SIG-M5 (cell line): ENCODE measurements around the gene S1PR4.
"Not testable (repeated sequence)": the region's sequence is repeated elsewhere in the genome, so short reads cannot be mapped to it uniquely, and the experiment has no call there.

Source experiments
- DNase-seq: peaks from one replicate; lab custom pipeline; 2025; lab: John Stamatoyannopoulos, UW

Gene S1PR4

DNA sequence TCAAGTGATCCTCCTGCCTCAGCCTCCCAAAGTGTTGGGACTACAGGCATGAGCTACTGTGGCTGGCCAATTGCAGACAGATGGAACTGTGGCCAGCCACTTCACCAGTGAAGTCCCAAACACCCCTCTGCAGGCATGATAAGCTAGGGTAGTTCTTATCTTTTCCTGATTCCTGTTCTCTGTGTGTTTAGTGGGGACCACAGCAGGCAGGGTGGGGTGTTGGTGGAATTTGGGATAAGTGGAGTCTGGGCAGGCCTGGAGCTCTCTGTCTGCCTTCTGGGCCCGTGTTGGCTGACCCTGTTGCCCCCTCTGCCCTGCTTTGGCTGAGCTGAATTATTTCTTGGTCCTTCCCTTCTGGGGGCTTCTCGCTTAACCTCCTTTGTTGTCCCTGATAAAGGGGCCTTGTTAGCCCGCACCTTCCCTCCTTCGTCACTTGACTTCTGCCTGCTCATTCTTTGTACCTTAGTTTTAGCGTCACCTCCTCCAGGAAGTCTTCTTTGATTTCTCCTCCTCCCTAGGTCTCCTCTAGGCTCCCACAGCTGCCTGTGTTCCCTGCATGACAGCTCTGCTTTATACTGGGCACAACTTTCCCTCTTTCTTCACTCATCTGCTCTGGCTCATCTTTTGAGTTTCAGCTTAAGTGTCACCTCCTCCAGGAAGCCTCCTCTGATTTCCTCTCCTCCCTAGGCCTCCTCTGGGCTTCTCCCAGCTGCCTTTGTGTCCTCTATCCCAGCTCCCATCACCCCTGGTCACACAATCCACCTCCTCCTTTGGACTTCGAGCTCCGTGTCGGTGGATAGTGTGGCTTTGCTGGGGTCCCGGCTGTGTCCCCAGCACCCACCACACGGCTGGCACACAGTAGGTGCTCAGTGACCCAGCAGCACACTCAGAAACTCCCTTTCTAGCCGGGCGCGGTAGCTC is 5.4 kb downstream of the S1PR4 start:
- no peak for DNase-seq

DNA sequence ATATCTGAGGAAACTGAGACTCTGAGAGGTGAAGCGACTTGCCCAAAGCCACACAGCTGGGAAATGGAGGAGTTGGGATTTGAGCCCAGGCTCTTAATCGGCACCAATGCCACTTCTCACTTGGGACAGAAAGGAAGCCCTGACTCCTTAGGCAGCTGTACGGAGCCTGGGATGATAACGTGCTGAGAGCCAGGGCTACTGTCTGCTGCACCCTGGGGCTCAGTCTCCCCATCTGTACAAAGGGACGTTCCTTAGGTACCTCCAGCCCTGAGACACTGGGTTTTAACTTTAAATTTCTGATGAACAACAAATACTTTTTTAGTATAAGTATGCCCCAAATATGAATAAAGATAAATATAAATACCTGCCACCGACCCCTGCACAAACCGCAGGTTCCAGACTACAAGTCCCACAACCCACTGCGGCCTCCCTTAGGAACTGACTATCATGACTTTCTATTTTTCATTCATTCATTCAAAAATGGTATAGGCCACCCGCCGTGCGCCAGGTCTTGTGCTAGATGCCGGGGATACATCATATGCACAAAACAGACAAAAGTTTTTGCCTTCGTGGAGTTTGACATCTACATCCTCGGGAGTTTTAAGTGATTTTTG is 6.4 kb downstream of the S1PR4 start:
- DNase-seq: no peak

DNA sequence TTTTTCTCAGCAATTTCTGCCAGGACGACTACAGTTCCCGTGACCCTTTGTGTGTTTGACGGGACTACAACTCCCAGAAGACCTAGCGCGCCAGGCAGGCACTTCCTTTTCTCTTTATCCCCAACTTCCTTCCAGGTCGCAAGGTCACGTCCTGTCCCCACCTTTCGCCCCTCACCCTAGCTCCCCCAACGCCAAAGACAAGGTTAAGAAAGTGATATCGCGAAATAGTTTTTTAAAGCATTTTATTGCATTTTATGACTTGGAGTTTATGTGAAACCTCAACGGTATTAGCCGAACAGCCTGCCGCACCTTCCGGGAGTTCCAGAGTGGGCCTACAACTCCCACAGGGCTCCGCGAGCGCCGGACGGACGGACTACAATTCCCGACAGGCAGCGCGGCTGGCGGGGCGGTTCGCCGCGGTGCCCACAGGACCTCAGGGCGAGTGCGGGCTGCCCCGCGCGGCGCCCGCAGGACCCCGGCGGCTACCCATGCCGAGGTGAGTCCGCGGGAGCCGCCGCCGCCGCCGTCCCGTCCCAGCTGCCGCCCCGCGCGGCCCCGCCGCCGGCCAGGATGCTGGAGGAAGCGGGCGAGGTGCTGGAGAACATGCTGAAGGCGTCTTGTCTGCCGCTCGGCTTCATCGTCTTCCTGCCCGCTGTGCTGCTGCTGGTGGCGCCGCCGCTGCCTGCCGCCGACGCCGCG is 7.0 kb downstream of the S1PR4 start, which contains the start of gene NCLN:
Gene NCLN, plus strand, starts transcription at position 470 of the 699 bp plus-strand sequence. Its CDS starts 101 bp downstream, at position 571.
- DNase-seq: peak; percentile 55

DNA sequence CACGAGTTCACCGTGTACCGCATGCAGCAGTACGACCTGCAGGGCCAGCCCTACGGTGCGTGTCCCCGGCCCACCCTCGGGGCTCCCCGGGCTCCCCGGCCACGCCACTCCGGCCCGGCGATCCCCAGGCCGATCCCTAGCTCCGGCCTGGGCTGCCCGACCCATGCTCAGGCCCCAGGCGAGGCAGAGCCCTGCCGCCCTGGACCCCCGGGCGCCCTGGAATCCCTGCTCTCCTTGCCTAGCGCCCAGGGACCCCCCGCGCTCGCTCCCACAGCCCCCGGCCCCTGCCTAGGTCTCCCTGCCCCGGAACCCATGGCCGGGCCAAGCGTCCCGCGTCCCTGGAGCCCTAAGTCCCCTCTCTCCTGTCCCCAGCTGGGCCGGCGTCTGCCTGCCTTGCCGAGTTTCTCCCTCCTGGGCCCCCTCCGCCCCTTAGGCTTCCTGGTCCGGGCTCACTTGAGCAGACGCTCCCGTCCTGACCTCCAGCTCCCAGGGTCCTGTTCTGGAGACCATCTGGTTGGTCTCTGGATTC is 7.7 kb downstream of the S1PR4 start:
- no peak for DNase-seq

DNA sequence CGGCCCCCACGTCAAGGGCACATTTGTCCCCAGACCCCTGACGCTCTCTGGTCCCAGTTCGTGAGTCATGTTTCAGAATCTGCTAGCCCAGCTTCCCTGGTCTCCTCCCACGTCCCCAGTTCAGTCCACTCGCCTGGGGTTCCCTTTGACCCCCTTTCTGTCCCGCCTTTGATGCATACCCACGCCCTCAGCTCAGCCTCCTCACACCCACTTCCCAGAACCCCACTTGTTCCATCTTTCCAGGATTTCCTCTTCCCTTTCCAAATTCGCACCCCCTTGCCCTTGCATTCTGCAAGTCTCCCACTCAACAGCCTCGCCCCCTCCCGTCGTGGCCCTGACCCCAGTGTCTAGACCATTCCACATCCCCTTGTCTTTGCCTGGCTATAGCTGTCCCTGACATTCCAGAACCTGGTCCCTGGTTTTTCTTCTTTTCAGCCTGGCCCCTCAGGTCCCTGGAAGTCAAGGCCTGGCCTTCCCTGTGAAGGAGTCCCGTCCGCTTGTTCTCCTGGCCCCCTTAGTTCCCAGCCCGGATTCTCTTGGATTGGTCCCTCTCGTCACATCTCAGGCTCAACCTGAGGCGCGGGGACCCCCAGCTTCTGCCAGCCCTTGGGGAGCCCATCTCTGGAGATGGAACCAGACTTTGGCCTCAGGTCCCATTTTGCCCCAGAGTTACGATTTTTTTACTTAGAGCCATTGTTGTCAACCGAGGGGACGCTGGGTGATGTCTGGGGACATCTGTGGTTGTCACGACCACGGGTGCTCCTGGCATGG is 8.5 kb downstream of the S1PR4 start:
- no peak for DNase-seq

DNA sequence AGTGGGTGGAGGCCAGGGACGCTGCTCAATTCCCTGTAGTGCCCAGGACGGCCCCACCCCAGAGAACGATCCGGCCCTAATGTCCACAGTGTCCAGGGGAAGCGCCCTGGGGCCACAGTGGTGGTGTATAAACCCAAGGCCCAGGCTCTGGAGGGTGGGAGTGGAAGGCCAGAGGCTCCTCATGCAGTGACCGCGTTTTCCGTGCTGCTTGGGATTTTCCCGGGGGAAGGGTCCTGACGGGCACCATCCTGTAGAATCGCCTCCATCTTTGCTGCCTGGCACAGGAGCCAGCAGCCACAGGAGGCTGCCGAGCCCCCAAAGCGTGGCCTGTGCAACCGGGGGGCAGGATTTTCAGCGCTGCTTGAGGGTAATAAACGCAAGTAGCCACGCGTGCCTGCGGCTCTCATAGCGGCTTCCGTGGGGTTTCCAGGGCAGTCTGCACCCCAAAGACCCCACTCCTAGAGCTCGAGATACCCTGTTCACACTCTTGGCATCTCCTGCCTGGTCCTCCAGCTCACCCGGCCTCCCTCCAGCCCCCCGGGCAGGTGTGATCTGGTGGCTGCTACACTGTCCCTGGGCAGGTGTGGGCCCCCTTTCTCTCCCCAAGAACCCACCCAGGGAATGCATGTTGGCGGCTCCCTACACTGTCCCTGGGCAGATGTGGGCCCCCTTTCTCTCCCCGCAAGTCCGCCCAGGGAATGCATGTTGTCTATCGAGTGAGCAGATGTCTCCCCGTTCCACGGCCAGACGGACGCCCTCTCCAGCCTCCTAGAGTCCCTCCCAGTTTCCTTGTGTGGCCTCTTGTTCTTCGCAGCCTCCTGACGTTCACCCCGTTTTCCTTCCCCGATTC is 9.3 kb downstream of the S1PR4 start:
- no peak for DNase-seq

DNA sequence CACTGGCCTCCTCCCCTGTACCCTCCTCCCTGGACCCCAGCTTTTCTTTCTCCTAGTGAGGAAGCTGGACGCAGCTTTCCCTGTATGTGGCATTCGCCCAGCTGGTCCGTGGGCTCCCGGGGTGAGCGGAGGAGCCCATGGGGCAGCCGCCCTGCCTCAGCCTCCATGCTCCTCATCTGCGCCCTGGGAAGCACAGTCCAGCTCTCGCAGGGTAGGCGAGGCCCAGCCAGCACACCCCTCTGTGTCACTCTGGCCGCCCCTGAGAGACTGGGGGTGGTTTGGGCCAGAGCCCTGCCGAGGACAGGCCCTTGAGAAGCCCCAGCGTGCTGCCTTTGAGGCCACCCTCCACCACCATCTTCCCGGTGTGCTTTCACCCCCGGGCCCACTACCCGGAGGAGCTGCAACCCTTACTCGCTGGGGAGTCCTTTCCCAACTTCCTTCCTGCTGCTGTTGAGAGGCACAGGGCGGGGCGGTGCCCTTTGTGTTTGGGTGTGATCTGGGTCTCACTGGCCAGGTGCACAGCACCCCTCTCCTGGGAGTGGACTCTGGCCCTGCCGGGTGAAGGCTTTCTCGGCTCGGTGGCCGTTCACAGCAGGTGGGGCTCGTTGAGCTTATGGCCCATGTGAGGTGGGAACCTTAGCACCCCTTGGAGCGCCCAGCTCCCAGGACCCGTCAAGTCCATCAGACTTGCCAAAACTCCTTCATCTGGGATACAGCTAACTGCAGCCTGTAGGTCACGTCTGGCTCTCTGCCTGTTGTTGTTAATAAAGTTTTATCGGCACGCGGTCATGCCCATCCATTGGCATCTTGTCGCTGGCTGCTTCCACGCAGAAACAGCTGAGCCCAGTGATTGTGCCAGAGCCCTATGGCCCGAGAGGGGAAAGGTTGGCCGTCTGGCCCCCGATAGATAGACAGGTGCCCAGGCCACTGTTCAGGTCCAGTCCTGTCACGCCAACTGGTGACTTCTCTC is 10.3 kb downstream of the S1PR4 start:
- DNase-seq: no peak

DNA sequence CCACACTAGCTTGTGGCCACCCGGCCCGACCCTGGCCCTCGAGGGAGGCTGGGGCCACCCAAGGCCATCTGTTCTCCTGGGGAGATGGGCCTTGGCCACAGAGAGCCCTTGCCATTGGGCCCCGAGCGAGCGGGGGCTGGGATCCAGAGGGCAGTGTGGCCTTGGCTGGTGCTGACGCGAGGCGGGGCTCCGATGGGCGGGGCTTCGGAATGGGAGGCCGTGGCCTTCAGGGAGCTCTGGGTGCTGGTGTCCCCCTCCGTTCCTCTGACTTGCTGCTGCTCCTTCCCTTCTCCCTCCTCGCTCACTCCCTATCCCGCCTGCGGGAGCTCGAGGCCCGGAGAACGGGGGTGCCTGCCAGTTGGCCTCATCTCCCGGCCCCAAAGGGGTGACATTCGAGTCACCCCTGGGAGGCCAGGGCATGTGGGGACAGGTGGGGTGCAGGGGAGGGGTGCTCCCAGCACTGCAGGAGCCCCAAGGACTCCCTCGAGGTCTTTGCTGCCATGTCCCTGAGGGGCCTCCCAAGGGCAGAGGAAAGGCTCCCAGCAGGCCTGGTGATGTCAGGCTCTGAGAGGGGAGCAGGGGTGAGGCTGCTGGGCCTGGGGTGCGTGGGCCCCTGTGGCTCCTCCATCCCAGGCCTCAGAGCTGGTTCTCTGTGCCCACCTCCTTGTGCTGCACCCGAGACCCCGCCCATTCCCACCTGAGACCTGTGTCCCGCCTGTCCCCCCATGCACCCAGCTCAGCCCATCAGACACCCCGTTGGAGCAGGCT is 11.3 kb downstream of the S1PR4 start:
- no peak for DNase-seq

DNA sequence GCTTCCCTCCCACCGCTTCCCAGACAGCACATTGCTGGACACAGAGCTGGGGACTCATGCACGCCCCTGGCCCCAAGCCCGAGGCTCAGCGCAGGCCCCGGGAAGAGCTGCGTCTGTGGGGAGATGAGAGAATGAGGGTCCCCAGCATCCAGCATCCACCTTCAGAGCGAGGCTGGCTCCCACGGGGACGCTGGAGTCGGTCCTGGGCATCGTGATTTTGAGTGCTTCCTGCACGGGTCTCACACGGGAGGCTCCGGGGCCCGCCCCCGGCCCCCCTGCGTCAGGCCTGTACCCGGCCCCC is 11.9 kb downstream of the S1PR4 start:
- DNase-seq: no peak

DNA sequence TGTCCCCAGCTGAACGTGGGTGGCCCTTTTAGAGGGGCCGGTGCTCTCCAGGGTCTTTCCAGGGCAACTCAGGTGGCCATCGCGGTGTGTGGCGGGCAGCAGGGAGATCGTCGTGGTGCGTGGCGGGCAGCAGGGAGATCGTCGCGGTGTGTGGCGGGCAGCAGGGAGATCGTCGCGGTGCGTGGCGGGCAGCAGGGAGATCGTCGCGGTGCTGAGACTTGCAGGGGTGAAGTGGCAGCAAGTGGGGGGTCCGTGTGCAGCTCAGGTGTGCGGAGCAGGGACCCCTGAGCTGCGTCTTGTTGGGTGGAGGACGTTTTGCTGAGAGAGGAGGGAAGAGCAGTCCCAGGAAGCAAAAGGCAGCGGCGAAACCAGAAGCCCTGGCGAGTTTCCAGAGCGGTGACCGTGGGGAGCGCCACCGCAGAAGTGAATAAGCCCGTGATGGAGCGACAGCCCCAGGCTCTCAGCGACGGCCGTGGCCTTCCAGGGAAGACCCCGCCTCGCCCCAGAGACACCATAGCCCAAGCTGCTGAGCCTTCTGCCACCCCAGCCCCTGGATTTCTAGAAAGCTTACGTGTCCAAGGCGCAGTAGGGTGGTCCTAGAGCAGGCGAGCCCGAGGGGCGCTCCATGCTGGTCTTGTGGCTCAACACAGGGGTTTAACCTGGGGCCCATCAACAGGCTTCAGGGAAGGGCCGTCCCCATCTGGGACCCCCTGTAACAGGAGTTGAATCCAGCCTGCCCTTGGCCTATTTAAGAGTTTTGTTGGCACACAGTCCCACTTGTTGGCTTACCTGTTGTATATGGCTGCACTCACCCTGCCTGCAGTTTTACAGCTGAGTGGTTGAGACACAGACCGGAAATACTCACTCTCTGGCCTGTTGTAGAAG is 12.6 kb downstream of the S1PR4 start:
- DNase-seq: no peak

DNA sequence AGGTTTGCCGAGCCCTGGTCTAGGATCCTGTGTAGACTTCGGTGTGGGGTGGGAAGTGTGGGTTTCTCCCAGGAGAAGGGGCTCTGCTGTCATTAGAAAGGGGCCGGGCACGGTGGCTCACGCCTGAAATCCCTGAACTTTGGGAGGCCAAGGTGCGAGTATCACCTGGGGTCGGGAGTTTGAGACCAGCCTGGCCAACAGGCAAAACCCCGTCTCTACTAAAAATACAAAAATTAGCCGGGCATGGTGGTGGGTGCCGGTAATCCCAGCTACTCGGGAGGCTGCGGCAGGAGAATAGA is 13.2 kb downstream of the S1PR4 start:
- not testable (repeated sequence) for DNase-seq

DNA sequence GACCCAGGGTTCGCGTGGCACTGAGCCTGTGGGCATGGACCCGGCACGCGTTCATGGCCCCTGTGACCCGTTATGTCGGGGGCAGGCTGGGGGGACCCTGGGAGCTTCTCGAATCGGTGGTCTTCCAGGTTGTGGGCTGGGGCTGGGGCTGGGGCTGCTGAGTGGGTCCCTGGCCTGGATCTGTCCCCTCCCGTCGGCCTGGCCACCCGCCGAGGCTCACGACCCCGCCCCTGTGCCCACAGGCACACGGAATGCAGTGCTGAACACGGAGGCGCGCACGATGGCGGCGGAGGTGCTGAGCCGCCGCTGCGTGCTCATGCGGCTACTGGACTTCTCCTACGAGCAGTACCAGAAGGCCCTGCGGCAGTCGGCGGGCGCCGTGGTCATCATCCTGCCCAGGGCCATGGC is 13.7 kb downstream of the S1PR4 start:
- DNase-seq: no peak

DNA sequence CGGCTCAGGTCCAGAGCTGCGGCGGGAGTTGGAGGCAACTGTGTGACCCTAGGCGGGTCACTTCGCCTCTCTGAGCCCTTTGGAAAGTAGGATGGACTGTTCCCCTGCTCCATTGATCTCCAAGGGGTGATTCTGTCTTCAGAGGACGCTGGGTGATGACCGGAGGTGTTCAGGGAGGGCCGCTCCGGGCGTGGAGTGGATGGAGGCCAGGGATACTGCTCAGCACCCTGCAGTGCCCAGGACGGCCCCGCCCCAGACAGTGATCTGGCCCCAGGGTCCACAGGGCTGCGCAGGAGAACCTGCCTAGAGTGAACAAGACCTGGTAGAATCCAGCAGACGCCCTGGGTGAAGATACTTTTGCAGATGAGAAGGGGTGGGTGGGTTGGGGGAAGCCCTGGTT is 14.1 kb downstream of the S1PR4 start:
- DNase-seq: no peak

DNA sequence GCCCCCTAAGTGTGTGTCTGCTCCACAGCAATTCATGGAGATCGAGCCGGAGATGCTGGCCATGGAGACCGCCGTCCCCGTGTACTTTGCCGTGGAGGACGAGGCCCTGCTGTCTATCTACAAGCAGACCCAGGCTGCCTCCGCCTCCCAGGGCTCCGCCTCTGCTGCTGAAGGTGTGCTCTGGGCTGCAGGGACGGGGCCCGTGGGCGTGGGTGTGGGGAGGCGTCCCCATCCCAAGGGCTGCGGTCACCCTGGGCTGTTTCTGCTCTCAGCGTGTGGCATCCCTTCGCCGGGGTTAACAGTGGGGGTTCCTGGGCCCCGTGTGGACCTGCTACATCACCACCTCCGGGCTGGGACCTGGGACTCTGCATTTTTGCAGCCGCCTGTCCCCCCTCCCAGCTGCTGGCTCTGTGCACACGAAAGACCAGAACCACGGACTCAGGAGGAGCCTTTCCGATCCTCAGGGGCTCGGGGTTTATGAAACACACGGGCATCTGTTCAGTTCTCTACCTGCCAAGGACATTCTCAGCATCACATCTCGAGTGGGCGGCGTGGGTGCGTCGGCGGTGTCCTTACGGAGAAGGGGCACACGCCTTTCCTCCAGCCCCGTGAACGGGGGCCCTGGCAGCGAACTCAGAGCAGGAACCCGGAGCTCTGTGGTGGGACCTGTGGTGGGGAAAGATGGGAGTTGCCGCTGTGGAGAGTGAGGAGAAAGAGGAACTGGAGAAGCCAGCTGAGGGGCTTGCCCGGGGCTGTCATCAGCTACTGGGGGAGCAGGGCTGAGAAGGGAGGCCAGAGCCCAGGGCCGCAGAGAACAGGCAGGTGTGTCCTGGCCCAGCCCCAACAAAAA is 14.9 kb downstream of the S1PR4 start:
- DNase-seq: peak; percentile 16

DNA sequence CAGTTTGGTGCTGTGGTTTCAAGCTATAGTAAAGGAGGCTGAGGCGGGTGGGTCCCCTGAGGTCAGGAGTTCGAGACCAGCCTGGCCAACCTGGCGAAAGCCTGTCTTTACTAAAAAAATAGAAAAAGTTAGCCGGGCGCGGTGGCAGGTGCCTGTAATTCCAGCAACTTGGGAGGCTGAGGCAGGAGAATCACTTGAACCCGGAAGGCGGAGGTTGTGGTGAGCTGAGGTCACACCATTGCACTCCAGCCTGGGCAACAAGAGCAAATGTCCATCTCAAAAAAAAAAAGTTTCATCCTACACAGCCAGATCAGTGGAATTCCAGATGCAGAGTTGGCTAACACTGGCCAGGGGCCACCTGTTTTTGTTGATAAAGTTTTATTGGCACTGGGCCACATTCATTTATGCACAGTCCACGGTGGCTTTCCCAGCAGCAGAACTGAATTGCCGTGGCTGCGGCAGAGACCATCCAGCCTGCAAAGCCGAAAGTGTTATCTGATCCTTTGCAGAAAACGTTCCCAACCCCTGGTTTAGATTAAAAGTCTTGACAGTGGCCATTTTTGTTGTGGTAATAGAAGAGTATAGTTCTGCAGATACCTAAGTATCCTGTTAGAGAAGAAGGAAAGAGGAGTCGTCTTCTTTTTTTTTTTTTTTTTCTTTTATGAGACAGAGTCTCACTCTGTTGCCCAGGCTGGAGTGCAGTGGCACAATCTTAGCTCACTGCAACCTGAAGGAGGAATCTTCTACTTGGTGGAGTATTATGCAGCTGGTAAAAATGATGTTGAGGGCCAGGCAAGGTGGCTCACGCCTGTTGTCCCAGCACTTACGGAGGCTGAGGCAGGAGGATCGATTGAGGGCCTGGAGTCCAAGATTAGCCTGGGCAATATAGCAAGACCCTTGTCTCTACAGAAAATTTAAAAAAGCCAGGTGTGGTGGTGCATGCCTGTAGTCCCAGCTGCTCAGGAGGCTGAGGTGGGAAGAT is 15.8 kb downstream of the S1PR4 start:
- no peak for DNase-seq
